ENCODE measurements around the gene PLPPR3.

PLPPR3 gene

GRCh38 chr19:807627-808422 lies 13.9 kb downstream of the PLPPR3 start:
- no peak for DNase-seq

- no peak for DNase-seq
Observed at GRCh38 chr19:806815-807421, 14.8 kb downstream of the PLPPR3 start.

DNA sequence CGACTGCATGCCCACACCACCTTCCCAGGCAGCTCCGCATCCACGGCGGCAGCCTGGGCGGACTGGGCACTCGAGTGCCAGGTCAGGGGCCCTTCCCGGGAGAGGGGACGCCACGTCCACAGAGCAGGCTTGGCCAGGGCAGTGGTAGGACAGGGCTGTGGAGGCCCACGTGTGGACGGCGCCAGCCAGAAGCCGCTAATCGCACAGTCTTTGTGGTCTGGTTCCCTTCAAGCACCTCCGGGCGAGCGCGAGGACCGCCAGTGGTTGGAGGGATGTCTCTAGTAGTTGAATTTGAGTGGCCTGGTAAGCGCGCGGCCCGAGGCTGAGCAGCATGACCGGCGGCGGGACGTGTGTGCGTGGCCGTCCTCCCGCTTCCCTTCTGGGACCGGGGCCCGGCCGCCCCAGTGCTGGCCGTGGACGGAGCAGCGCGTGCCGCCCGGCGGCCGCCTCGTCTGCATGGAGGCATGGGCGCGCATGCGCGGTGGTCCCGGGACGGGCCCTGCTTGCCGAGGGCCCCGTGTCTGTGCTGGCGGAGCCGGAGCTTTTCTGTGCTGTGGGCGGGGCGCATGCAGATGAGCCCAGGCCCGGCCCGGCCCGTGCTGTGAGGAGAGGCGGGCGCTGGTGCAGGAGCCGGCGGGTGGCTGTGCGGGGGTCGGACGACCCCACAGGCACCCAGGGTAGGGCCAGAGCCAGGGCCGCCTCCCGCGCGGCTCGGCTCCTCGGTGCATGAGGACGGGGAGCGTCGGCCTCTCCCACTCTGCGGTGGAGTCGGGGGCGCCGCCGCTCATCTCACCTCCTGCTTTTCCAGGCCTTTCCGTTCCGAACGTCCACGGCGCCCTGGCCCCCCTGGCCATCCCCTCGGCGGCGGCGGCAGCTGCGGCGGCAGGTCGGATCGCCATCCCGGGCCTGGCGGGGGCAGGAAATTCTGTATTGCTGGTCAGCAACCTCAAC lies 15.9 kb downstream of the PLPPR3 start:
- DNase-seq = no peak

GRCh38 chr19:805166-805551 lies 16.6 kb downstream of the PLPPR3 start:
- DNase-seq = no peak

DNA sequence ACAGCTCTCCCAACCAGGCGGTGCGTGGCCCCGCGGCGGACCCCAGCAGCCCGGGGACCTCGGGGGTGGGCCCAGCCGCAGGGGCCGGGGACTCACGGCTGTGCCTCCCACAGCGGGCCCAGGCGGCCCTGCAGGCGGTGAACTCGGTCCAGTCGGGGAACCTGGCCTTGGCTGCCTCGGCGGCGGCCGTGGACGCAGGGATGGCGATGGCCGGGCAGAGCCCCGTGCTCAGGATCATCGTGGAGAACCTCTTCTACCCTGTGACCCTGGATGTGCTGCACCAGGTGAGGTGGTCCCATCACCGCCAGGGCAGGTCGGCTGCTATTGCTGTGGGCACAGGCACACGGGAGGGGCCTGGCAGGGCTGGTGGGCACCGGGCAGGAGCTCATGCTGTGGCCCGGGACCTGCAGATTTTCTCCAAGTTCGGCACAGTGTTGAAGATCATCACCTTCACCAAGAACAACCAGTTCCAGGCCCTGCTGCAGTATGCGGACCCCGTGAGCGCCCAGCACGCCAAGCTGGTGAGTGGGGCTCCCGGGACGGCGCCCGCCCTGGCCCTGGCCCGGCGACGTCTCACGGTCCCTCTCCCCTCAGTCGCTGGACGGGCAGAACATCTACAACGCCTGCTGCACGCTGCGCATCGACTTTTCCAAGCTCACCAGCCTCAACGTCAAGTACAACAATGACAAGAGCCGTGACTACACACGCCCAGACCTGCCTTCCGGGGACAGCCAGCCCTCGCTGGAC lies 17.2 kb downstream of the PLPPR3 start:
- DNase-seq = no peak

- DNase-seq = no peak
Observed at GRCh38 chr19:803686-804418, 17.9 kb downstream of the PLPPR3 start.

DNA sequence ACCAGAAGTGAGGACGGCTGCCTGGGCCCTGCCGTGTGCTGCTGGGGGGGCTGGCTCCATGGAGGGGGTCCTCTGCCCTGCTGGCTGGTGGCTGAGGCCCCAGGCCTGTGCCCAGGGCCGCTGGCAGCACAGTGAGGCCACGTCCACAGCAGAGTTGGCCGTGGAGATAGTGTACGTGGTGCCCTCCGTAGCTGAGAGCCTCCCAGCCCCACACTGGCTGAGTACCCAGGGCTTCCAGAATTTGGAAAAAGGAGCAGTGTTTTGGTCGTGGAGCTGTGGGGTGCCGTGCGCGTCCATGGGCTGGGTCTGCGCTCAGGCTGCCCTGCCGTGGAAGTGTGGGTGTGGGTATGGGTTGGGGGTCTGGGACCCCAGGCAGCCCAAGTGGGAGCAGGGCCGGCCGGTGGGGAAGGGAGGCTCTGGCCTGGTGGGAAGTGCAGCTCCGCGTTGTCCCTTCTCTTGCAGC lies 18.6 kb downstream of the PLPPR3 start:
- no peak for DNase-seq

GRCh38 chr19:802498-803098 lies 19.2 kb downstream of the PLPPR3 start:
- no peak for DNase-seq

GRCh38 chr19:801861-802497 lies 19.8 kb downstream of the PLPPR3 start:
- no peak for DNase-seq

DNA sequence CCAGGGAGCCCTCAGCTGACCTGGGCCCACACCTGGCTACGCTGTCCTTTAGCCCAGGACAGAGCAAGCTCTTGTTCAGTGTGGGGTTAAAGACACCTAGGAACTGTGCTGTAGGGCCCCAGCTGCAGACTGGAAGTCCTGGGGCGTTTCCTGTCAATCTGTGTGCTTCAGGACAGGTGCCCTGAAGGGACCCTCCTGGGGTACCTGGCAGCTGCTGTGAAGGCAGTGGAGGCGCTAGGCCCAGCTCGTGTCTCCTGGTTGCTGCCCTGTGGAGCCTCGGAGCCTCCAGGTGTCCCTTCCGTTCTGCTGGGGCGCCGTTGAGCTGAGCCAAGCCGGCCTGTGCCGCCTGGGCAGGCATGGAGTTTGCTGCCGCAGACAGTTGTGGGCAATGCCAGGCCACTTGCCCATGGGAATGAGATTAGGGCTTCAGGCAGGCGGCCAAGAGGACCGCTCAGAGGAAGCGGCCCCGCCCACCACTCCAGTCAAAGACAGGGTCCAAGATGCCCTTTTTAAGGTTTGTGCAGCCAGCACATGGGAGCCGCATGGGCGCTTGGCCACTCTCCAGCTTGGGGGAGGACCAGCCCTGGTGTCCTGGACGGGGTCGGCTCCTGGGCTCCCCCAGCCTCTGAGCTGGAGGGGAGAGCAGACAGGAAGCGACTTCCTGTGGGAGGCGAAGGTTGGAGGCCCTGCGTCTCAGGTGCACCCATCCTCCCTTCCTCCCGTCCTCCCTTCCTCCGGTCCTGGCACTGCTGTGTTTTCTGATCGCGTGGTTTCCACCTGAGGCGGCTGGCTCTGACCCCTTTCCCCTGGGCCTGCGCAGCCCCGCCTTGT lies 20.5 kb downstream of the PLPPR3 start:
- DNase-seq = no peak

GRCh38 chr19:800360-801029 lies 21.3 kb downstream of the PLPPR3 start:
- DNase-seq = no peak

DNA sequence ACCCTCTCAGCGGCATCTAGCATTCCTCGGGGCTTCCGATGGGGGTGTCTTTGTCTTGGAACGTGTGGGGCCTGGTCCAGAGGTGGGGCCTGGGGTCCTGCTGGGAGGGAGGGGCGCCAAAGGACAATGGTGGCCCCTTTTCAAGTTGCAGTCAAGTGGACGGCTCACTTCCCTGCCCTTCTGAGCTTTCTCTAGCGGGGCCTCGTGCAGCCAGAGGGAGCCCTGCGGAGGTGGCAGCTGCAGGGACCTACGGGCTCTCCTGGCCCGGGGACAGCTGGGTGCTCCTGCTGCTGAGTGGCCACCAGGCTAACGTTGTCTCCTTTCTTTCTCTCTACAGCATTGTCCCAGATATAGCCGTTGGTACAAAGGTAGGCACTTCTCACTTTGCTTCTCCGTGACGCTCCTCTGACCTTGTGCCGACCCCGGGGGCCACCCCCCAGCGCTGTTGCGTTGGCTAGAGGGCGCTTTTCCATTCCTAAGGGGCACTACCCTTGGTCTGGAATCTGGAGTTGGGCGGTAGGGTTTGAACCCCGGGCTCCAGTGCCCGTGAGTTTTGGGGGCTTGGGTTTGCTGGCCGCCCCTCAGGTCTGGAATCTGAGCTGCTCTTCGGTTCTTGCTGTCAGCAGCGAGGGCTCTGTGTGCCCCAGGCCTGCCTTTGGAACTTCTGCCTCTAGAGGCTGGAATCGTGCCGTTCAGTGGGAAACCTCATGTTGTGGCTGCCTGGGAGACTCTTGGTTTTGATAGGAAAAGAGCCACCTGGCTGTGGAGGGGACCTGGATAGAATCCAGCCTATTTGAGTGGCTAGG lies 22.5 kb downstream of the PLPPR3 start:
- no peak for DNase-seq

DNA sequence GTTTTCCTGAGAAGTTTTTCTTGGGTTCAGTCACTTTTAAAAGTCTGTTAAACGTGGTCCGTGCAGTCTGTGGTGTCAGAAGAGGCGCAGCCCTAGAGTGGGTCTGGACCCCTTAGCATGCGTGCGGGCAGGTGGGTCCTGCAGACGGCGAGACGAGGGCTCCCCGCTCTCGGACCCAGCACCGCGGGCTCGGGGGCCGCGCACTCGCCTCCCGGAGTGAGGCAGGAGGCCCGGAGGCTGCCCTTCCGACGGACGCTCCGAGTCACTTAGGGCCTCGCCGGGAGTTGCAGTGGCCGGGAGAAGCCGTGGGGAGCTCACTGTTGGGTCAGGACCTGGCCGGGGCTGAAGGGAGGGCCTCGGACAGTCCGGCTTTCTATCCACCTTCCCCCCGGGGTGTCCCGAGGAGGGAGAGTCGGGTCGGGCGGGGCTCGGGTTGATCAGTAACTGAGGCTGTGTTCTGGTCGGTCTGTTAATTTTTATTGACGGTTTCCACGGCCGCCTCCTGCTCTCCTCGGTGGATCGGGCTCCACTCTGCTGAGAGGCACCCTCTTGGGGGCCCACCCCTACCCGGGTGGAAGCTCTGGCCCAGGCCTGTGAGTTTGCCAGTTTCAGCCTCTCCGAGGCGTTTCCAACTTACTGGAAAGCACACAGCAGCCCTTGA lies 23.2 kb downstream of the PLPPR3 start:
- no peak for DNase-seq

GRCh38 chr19:797528-798414 lies 24.0 kb downstream of the PLPPR3 start:
- peak; percentile 73 to 89 for DNase-seq

DNA sequence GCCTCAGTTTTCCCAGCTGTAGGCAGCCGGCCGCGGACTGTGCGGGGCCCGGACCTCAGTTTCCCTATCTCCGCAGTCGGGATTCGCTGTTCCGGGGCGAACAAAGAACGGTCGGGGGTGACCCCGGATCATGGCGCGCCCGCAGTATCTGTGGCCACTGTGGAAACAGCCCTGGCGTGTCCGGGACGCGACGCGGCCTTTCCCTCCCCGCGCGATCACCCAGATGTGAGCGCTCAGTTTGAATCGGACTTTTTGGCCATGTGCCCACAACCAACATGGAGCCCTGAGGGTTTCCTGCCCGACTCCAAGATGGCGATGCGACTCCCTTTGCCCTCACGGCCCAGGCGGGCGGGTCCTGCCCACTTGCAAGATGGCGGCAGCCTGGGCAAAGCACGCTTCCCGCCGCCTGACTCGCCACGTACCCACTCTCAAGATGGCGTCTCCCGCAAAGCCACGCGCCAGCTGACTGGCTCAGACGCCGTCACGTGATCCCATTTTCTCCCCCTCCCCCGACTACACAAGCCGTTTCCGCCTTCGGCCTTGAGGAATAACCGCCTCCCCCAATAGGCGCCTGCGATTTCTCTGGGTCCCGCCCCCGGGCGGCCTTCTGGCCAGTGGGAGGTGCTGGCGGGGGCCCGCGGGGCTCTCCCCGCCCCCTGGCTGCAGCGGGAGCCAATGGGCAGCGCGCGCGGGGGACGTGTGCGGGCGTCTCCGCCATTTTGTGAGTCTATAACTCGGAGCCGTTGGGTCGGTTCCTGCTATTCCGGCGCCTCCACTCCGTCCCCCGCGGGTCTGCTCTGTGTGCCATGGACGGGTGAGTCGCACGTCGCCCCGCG lies 24.8 kb downstream of the PLPPR3 start, which contains the start of gene PTBP1:
Gene PTBP1, plus strand, starts transcription at position 761 of the 836 bp plus-strand sequence. Its CDS starts 46 bp downstream, at position 807.
- peak; percentile 98 to 100 for DNase-seq

Measured in NCI-H187 (cell line).